ENCODE measurements around the gene PRSS57.

PRSS57 gene

GRCh38 chr19:647566-648284 is 47.5 kb downstream of the PRSS57 start:
- no peak for TF ChIP-seq CTCF (conservative IDR thresholded peaks at IDR 0.05; ENCODE audit: low read depth, low read length)
- no peak overlapping the region for H3K4me3 ChIP-seq (ENCODE audit: low read depth, low read length)
- DNase-seq (ENCODE audit: low read depth), result no peak

- DNase-seq (ENCODE audit: low read depth), result no peak
- no peak for TF ChIP-seq CTCF (conservative IDR thresholded peaks at IDR 0.05; ENCODE audit: low read depth, low read length)
- H3K4me3 ChIP-seq (ENCODE audit: low read depth, low read length), result no peak overlapping the region
Measured at GRCh38 chr19:646779-647565, 48.3 kb downstream of the PRSS57 start.

GRCh38 chr19:645912-646778 is 49.1 kb downstream of the PRSS57 start:
- H3K4me3 ChIP-seq (ENCODE audit: low read depth, low read length), result no peak overlapping the region
- TF ChIP-seq CTCF (conservative IDR thresholded peaks at IDR 0.05; ENCODE audit: low read depth, low read length), result no peak
- DNase-seq (ENCODE audit: low read depth), result no peak

- no peak overlapping the region for H3K4me3 ChIP-seq (ENCODE audit: low read depth, low read length)
- DNase-seq (ENCODE audit: low read depth), result no peak
- no peak for TF ChIP-seq CTCF (conservative IDR thresholded peaks at IDR 0.05; ENCODE audit: low read depth, low read length)
Measured at GRCh38 chr19:644789-645188, 50.5 kb downstream of the PRSS57 start.

GRCh38 chr19:644363-644762 is 50.9 kb downstream of the PRSS57 start:
- no peak for DNase-seq (ENCODE audit: low read depth)
- TF ChIP-seq CTCF (conservative IDR thresholded peaks at IDR 0.05; ENCODE audit: low read depth, low read length), result no peak
- H3K4me3 ChIP-seq (ENCODE audit: low read depth, low read length), result no peak overlapping the region

GRCh38 chr19:643736-644135 is 51.5 kb downstream of the PRSS57 start:
- no peak overlapping the region for H3K4me3 ChIP-seq (ENCODE audit: low read depth, low read length)
- TF ChIP-seq CTCF (conservative IDR thresholded peaks at IDR 0.05; ENCODE audit: low read depth, low read length), result no peak
- DNase-seq (ENCODE audit: low read depth), result no peak
